Measurements from ENCODE around the gene IL17B.

Gene IL17B

GRCh38 chr5:149414405-149415065 is 35.4 kb upstream of the IL17B start:
- DNase-seq: no peak

GRCh38 chr5:149413477-149414210 is 34.6 kb upstream of the IL17B start:
- DNase-seq: no peak

GRCh38 chr5:149412783-149413476 is 33.8 kb upstream of the IL17B start:
- DNase-seq: no peak

- DNase-seq: no peak
These were observed 32.8 kb upstream of the IL17B start for GRCh38 chr5:149411738-149412519.

- DNase-seq: no peak
These were observed 31.8 kb upstream of the IL17B start for GRCh38 chr5:149410721-149411432.

GRCh38 chr5:149410071-149410470 is 31.0 kb upstream of the IL17B start:
- no peak for DNase-seq

DNA sequence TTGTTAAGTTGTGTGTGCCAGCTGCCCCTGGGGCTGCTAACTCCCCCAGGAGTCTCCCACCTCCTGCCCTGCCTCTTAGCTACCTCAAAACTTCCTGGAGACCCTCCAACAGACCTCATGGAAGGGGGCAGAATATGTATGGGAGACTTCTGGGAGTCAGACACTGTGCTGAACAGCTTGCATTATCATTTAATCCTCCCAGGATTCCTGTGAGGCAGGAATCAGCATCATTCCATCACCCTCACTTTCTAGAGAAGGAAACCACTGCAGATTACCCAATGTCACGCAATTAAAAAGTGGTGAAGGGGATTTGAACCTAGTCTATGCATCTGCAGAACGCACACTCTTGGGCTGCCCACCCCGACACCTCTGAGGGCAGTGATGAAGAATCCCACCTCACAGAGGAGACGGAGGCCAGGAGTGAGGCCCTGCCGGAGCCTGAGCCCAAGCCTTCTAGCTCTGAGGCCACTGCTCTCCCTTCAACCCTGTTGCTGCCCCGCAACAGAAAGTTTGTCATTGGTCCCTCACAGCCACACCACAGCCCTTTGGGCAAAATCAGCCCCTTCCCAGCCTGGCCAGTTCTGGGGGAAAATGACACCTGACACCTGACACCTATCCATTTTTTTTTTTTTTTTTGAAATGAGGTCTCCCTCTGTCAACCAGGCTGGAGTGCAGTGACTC is 30.3 kb upstream of the IL17B start:
- DNase-seq: no peak

DNA sequence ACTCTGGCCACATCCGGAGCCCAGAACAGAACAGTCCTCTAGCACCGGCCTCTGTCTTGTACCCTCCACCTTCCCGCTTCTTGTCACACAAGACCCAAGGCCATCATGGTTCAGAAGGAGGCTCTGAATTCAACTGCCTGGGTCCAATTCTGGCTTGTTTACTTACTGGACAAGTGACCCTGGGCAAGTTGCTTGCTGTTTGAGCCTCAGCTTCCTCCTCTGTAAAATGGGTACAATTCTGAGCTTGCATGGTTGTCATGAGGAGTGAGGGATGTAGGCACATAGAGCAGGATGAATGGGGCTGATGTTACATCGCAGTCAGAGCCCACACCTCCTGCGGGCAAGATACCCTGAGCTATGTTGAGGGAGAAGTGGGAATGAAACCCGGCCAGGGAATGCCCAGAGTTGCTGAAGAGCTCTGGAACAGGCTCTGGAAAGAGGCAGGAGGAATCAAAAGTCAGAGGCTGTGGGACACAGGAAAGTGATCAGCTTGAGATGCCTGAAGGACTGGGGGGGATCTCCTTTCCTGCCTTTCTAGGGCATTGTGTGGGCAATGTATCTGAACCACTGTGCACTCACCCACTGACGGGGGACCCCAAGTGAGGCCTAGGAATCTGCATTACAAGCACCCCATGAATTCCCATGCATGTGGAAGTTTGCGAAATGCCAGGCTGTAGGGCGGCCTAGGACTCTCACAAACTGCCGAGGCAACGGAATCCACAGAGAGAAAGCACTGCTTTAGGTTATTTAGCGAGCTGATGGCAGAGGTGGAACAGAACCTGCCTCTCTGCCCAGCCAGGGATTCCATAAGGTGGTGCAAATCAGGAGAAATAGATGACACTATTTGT is 29.4 kb upstream of the IL17B start:
- no peak for DNase-seq

DNA sequence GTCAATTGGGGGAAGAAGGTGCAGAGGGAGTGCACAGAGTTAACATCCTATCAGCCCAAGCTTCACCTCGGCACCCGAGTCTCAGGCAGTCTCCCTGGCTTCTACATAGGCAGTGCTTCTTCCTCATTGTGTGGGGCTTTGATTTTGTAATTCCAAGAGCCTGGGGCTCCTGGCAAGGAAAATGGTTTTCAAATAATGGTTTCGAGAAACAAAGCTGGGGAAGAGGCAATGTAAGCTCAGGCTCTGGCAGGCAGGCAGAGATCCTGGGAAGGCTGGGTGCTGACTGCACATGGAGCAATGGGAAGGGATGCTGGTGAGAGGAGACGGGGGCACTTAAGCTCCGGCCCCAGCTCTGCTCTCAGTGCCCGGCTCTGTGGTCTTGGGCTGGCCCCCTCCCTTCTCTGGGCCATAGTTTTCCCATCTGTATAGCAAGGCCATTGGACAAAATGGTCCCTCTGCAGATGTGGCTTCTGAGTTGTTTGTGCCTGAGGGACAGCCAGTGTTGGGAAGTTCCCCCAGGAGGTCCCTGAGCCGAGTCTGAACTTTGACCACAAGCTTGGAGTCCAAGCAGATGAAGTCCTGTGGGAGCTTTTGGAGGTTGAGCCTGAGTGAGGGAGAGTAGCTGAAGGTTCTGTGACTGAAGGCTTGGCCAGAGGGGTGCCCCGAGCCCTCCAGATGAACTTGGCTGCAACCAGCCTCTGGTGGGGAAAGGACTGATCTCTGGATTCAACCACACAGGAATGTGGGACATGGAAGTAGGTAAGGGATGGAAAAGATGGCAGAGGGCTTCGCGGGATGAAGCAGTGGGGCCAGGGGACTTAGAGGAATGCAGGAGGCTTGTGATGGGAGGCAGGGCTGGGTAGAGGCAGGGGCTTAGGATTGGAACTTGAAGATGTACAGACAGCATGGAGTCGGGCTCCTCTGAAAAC is 28.5 kb upstream of the IL17B start:
- DNase-seq: no peak

DNA sequence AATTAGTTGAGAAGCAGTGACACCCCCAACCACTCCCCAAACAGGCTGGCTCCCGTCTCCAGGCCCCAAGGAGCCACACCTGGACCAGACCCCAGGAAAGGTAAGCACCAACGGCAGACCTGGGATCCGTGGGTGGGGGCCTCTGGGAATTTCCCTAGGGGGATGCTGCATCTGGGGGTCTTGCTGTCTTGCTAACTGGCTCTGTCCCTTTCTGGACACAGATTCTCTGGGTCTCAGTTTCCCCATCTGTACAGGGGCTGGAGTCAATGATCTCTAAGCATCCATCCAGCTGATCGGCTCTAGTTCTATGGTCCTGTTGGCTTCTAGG is 27.9 kb upstream of the IL17B start:
- no peak for DNase-seq

- DNase-seq: no peak
These were observed 27.3 kb upstream of the IL17B start for GRCh38 chr5:149406203-149406978.

DNA sequence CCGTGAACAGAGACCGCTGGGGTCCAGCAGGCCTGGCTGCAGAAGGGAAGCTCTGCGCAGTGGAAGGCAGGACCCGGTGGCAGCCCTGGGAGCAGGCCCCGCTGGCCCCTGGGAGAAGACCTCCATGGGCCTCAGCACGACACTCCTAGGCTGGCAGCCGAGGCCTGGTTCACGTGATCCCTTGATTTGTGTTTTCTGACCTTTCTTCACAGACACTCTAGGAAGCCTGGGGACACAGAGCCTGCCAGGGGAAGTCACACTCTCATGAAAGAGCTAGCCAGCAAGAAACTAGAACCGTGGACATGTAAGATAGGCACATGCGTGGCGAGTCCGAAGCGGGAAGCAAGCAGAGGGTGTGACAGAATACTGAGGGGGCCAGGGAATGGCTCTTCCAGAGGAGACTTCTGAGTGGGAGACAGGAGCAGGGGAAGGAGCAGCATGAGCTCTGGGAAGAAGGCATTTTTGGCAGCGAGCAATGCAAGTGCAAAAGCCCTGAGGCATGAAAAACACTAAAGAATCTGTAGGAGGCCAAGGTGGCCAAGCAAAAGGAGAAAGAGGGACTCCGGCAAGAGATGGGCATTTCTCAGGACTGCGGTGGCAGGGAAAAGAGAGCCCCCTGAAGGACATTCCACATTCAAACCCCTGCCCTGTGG is 26.6 kb upstream of the IL17B start:
- DNase-seq: no peak

DNA sequence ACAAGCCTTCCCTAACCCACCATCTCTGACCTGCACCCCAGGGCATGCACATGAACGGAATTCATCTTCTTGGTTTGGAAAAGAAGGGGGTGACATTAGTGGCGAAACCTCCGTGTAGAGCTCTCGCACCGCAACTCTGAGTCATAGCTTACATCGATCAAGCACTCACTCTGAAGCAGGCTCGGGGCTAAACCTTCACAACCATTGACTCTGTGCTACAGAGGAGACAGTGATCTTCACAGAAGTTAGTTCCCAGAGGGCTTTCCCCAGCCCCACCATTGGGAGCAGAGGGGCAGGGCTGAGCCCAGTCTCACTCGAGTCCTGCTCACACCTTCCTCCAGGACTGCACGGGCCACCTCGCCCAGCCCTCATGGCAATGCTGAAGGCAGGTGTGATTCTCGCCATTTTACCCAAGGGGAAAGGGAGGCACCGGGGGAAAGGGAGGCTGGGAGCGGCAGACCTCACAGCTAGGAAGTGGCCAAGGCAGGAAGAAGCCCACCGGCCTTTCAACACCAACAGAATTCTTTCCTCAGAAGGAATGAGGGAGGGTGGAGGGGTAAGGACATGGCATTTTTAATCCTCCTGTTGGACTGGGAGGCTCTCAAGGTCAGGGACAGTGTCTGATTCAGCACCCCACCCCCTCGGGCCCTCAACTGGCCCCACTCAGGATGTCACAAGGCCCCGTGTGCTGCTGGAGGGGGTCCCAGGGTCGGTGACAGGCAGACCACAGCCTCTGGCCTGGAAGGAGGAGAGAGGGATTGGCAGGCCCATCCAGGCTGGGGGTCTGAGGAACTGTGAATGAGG is 25.9 kb upstream of the IL17B start:
- no peak for DNase-seq

DNA sequence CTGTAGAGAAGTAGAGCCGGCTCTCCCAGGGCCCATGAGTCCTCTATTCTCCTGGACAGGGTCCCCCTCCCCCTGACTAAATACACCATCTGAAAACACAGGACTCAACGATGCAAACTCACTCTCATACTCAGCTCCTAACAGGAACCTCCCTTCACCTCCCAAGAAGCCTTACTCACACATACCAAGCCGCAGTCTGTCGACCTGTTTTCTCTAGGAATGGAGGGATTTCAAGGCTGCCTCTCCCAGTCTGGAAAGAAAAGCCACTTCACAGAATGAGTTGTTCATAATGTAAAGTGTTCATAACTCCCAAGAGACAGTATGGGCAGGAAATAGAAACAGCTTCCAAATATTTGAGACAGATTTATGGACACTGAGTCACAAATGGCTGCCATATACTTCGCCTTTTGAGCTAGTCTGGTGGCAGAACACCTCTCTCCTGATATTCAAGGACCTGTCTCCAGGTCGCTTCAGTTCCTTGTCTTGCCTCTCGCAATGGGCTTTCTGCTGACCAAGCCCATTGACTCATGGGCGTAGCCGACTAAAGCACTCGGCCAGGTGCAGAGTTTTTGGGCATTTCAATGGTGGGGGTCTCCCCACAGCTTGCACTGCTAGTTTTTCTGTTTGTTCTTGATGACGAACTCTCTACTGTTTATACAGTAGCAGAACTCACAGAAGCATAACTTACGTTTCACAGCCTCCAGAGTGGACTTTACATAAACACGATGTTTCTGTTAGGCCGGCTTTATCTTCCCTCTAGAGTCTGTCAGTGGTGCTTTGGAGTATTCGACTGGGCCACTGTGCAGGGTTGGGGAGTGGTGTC is 25.0 kb upstream of the IL17B start:
- DNase-seq: no peak

- DNase-seq: no peak
These were observed 23.2 kb upstream of the IL17B start for GRCh38 chr5:149402291-149402690.

DNA sequence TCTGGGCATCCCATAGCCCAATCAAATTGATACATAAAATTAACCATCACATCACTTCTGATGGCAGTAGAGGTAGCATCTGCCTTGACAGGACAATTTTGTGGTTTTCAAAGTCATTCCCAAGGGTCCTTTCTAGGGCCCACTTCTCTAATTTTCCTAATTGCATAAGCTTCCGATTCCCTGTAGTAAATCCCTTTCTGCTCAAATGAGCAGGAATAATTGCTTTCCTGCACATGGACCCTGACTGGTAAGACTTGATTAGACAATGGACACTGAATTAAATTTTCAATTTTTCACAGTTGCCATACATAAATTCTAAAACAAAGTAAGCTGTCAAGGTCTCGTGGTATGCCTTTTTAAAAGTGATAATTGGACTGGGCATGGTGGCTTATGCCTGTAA is 22.0 kb upstream of the IL17B start:
- no peak for DNase-seq

- no peak for DNase-seq
These were observed 21.2 kb upstream of the IL17B start for GRCh38 chr5:149400304-149400703.

All from CD4-positive, alpha-beta T cell treated with Interleukin-21 for 1 hour (primary cell).